T-helper 1 cell (primary cell): ENCODE results near the gene ULBP3.

Source experiments
- DNase-seq, 5 donors: peaks; one replicate each; pipeline ENCODE4 v3.0.0-alpha.2; 2012 to 2020
- total RNA-seq, 4 donors: gene quantifications; one replicate each; lab custom pipeline; 2026; lab: John Stamatoyannopoulos, UW

Gene ULBP3
- 0.30 to 3.2 (median 1.1) reads per million in 4 donors for total RNA-seq

GRCh38 chr6:150068720-150069648, at the start of gene ULBP3:
Gene ULBP3, minus strand, starts transcription at chr6:150069121. Its CDS starts 55 bp downstream, at chr6:150069066.
- peak; percentile 51 to 75 (median 52) for DNase-seq

- no peak for DNase-seq
Measured at GRCh38 chr6:150118627-150119026, 49.7 kb upstream of the ULBP3 start.

- DNase-seq = no peak
Measured at GRCh38 chr6:150118203-150118602, 49.3 kb upstream of the ULBP3 start.

GRCh38 chr6:150116200-150116800, 47.4 kb upstream of the ULBP3 start:
- no peak for DNase-seq

GRCh38 chr6:150115769-150116168, 46.8 kb upstream of the ULBP3 start:
- no peak for DNase-seq

- no peak for DNase-seq
Measured at GRCh38 chr6:150112233-150112632, 43.3 kb upstream of the ULBP3 start.

- no peak for DNase-seq
Measured at GRCh38 chr6:150102750-150103270, 33.9 kb upstream of the ULBP3 start.

- DNase-seq = no peak
Measured at GRCh38 chr6:150100745-150101144, 31.8 kb upstream of the ULBP3 start.

GRCh38 chr6:150099953-150100352, 31.0 kb upstream of the ULBP3 start:
- no peak for DNase-seq

GRCh38 chr6:150099546-150099945, 30.6 kb upstream of the ULBP3 start:
- DNase-seq = no peak

- no peak for DNase-seq
Measured at GRCh38 chr6:150098155-150098554, 29.2 kb upstream of the ULBP3 start.

GRCh38 chr6:150093397-150093796, 24.5 kb upstream of the ULBP3 start:
- DNase-seq = no peak

GRCh38 chr6:150091476-150091875, 22.6 kb upstream of the ULBP3 start:
- DNase-seq = no peak

GRCh38 chr6:150090328-150090727, 21.4 kb upstream of the ULBP3 start:
- DNase-seq = no peak

GRCh38 chr6:150088481-150089154, 19.7 kb upstream of the ULBP3 start:
- no peak for DNase-seq

- DNase-seq = no peak
Measured at GRCh38 chr6:150087336-150087735, 18.4 kb upstream of the ULBP3 start.

GRCh38 chr6:150086026-150086425, 17.1 kb upstream of the ULBP3 start:
- DNase-seq = no peak

GRCh38 chr6:150084426-150084825, 15.5 kb upstream of the ULBP3 start:
- no peak for DNase-seq

- DNase-seq = no peak
Measured at GRCh38 chr6:150083839-150084238, 14.9 kb upstream of the ULBP3 start.

- DNase-seq = no peak
Measured at GRCh38 chr6:150081702-150082101, 12.8 kb upstream of the ULBP3 start.

GRCh38 chr6:150079604-150080003, 10.7 kb upstream of the ULBP3 start:
- DNase-seq = peak in 1 of 5 donors; percentile 33

GRCh38 chr6:150078788-150079187, 9.9 kb upstream of the ULBP3 start:
- no peak for DNase-seq
